Left renal pelvis (tissue), 4 donors: Measurements from ENCODE around the gene OVOL1. TPM values are rescaled to one million over a fixed set of nuclear protein-coding genes. Genes with fewer than 3 reads are reported as not detected.
"Not testable (repeated sequence)": the region's sequence is repeated elsewhere in the genome, so short reads cannot be mapped to it uniquely, and the experiment has no call there.

Experiments used
- DNase-seq, 4 donors: peaks; one replicate each; pipeline ENCODE4 v3.0.0-alpha.2; 2013; ENCODE audit warnings: low read depth in 4 of 4, low spot score in 3 of 4
- polyA plus RNA-seq, 4 donors: library from polyadenylated mRNA; unstranded; fragments of 120-200 nt; gene quantifications; one replicate each; pipeline ENCODE4 v1.2.1, GENCODE V29; 2013; ENCODE audit not compliant: insufficient read length in 4 of 4

OVOL1 gene
- polyA plus RNA-seq, 4 donors, result 0.23 to 15.9 (median 9.9) TPM

DNA sequence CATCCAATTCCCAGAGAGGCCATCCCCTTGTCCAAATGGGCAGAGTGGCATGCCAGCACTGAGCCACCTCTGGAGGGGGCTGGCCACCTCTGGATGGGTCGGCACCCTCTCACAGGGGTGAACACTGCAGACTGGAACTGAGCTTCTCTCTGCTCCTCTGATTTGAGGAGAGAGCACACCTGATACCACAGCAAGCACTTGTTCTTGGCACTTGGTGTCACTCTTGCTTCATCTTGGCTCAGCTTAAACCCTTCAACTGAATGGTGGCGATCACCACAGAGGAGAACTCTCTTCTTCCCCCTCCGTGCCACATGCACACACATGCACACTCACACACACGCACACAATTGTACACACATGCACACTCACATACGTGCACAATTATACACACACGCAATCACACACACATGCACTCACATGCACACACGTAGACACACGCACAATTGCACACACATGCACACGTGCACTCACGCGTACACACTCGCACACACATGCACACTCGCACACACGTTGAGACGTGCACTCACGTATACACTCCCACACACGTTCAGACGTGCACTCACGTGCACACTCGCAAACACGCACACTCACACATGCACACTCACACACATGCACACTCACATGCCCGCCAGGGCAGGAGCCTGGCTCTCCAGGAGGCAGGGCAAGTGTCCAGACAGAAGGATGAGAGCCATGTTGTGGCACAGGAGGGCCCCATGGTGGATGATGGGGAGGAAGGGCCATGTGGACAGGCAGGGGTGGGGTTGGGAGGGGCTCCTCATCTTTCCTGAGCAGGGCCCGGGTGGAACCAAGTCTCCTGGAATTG lies 23.4 kb downstream of the OVOL1 start:
- no peak for DNase-seq

DNA sequence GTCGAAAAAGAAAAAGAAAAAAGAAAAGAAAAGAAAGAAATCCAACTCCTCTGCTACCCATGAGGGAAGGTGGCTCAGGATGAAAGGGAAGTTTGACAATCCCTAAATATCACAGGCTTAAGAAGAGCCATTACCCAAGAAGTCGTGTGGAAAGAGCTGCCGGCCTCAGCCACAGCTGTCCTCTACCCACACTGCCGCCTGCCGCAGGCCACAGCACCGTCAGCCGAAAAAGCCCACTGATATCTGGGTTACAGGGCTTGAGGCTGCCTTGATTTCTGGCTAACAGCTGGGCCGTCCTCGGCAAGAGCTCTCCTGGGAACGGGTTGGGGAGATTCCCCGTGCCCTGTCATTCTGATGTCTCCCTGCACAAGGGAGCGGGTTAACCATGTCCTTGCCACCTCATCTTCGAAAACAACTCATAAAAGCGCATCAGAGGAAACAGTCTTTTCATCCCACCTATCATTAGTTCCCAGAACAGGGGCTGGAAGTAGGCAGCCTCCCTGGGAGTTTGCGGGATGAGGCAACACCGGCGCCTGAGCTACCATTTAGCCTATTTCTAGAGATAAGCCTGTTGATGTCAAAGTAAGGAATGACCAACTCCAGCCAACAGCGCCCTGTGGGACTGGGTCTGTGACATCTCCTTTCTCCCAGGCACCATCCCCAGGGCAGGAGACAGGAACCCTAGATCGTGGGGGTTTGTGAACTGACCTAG lies 25.1 kb downstream of the OVOL1 start:
- no peak for DNase-seq

DNA sequence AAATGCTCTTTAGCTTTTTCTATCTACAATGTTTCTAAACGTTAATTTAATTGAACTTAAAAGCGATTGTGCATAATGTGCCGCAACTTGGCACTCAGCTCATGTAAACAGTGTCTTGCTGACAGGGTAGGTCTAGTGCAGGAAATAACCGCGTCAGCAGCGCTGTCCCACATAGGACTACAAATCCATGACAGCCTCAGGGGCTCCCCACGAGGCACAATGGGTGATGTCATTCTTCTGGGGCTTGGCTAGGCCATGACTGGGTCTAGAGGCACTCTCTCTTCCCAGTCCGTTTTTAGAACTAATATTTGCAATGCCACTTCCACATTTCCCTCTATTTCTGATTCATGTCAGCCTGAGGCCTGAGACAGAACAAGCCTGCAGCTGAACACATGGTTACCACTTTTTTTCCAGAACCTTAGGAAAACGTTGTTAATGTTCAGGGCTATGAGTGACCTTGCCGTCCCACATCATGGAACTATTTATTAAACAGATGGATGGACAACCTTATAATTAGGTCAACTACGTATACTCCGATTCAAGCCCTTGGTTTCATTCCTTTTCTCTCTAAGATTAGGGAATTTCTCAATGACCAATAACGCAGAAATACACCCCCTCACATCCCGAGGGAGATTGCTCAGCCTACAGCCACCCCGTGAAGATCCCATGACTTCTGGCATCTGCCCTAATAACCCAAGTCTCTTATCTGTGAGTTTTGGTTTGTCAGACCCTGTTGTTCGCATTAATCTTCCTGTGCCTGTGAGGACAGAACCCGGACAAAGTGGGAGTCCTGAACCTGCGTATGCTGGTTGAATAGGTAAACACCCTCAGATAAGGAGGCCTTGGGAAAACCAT lies 27.5 kb downstream of the OVOL1 start:
- DNase-seq, result no peak

DNA sequence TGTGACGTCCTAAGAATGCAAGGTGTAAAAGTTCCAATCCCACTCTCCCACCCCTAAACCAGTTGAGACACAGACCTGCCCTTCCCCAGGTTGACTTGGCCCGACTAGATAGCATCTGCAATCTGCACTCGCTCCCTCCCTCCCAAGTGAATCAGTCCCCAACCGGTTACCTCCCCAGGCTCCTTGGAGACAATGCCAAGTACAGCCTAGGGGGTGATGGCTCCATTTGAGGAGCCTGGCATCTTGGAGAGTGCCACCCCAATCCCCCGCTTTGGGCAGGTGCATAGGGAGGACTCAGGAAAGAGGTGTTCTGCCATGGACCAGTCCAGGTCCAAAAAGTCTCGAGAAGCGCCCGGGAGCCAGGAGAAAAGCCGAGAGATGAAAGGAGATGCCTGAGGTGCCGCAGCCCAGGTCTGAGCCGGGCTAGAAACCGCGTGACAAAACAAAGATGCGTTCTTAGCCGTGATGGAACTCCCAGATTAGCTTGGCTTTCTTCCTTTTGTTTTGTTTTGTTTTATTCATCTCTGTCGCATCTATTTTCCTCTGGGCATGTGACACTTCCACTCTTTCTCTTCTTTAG lies 28.2 kb downstream of the OVOL1 start:
- DNase-seq, result no peak

DNA sequence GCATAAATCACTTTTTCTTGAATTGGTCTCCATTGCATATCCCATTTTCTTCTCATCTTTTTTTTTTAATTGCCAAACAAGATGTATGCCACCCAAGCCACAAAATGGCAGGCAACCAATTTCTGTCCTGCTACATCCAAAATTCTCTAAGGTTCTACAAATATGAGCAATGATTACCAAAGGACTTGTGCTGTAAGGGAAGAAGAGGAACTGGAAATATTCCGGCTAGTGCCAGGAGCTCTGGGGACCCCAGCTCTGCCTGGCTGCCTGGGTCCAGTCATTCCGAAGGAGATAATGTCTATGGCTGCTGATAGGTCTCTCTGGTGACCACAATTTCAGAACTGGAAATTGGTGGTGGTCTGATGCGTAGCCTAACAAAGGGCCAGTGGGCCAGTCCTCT lies 29.8 kb downstream of the OVOL1 start:
- no peak for DNase-seq

DNA sequence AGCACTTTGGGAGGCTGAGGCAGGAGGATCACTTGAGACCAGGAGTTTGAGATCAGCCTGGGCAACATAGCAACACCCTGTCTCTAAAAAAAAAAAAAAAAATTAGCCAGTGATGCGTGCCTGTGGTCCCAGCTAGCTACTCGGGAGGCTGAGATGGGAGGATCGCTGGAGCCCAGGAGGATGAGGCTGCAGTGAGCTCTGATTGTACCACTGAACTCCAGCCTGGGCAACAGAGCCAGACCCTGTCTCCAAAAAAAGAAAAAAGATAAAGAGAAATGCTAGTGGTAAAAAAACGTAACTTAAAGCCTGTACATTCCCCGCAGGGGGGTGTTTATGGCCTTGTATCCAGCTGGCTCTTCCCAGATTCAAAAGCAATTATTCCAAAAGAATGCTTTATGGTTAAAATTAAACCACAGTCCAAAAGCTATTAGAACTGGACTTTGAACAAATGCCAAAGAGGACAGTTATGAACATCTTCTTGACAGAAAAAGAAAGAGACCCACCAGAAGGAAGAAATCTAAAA lies 30.5 kb downstream of the OVOL1 start:
- peak in 2 of 4 donors; percentile 36 to 39 for DNase-seq

DNA sequence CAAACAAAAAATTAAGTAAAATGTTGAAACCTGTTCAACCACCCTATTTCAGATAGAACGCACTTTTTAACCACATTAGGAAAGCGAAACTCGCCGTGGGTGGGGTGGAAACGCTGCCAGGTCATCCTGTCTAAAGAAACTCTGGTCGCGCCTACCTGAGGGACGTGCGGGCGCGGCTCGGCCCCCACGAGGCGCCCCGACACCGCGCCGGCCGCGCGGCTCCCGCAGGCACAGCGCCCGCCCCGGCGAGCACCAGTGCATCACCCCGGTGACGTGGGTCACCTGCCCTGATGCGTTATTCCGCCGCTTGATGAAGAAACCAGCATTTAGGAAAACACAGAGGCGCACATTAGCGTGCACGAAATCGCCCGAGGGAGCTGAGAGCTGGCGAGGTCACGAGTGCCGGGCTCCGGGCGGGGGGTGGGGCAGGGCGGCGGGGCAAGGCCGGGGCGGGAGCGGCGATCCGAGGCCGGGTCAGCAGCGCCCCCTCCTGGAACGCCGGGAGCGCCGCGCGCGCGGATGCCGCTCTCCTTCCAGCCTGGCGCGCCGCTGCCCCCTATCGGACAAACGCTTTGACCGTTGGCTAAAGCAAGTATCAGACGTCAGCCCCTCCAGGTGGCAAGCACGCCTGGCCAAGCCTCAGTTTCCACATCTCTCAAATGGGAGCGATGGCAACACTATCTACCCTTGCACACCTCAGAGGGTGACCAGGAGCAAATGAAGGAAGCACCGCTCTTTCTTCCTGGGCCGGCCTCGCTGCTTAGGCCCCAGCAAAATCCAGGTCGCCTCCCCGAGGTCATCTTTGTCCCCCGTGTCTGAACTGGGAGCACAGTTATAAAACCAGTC lies 31.2 kb downstream of the OVOL1 start:
- DNase-seq, result peak; percentile 43 to 79 (median 76)

DNA sequence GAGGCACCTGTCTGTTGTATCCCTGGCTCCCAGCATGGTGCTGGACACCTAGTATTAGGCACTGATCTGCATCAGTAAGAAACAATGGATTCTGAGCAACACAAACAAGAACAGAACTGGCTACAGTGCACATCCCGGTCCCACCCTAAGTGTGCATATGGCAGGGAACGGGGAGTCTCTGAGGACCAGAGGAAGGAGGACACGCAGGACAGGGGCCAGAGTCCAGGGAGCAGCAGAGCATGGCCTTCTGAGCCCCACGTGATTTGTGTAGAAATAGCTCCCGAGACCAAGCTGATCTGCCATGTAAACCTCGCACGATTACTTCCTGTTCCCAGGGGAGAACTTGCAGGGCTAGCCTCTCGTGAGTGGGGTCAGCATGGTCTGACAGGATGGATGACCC lies 34.2 kb downstream of the OVOL1 start:
- DNase-seq, result no peak

DNA sequence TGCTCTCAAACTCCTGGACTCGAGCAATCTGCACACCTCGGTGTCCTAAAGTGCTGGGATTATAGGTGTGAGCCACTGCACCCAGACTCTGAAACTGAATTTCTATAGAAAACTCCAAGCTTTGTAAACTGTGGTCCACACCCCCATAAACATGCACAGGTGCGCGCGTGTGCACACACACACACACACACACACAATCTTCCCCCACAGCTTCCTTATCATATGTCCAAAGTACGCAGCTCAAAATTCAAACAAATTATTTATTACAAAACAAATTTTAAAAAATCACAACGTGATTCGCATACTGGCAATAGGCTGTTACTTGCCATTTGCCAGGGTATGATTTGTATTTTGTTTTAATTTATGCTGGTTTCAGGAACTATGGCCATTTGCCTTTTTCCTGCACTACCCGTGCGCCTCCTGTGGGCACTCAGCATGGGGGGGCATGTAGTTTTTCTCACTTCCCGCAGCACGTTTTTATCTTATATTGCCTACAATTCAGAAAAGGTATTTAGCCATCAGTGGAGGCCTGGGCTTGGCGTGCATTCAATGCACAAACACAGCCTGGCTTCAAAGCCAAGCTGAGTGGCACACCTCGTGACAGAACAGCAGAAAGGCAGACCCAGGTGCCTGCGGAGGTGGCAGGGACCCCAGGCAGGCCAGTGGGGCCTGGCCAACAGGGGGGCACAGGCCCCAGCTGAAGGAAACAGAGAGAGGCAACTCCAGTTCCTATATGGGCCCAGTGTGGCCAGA lies 36.1 kb downstream of the OVOL1 start:
- DNase-seq, result no peak

DNA sequence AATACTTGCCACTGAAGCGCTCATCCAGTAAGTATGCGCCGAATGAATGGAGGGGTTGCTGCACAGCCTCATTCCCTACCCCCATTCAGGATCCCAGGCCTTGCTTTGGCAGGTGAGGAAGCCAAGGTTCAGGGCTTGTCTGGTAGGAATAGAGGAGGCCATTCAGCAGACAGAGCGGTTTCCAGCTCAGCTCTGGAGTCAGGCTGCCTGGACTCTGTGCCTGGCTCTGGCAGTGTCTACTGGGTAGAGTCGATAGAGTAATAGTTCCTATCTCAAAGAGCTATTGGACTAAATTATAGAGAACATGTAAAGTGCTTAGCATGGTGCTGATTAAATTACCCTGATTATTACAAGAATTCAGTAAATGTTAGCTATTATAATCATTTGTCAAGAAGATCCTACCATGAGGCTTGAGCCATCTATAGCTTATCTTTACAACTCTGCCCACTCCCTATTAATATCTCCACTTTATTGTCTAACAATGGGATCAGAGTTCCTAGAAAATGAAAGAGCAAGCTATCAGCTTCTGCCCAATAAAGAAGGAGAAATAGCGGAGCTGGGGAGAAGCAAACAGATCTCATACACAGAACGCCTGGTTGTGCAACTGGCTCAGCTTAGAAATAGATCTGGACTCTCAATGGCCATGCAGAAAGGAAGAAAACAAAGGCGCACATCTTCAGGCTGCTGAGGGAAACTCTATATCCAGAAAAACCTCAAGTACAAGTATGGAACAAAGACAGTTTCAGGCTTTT lies 40.3 kb downstream of the OVOL1 start:
- no peak for DNase-seq

DNA sequence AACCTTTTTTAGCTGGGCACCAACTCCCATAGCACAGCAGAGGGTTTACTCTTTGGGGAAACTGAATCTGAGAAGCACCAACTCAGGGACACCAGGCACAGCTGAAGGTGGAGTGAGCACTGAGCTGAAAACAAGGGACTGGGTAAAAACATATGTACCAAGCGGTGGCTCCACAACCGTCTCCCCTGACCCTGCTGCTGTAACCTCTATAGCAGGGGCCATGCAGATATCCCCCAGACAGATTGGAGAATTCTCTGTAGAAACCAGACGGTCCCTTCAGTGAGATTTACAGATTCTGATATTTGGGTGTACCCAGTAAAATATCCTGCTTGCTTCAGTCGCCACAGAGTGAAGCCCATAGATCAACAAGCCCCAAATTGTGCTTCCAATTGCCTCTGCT lies 42.6 kb downstream of the OVOL1 start:
- DNase-seq, result no peak

DNA sequence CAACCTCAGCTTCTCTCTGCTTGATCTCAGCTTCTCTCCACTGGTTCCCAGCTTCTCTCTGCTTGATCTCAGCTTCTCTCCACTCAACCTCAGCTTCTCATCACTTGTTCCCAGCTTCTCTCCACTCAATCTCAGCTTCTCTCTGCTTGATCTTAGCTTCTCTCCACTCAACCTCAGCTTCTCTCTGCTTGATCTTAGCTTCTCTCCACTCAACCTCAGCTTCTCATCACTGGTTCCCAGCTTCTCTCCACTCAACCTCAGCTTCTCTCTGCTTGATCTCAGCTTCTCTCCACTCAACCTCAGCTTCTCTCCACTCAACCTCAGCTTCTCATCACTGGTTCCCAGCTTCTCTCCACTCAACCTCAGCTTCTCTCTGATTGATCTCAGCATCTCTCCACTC lies 45.4 kb downstream of the OVOL1 start:
- not testable (repeated sequence) for DNase-seq

DNA sequence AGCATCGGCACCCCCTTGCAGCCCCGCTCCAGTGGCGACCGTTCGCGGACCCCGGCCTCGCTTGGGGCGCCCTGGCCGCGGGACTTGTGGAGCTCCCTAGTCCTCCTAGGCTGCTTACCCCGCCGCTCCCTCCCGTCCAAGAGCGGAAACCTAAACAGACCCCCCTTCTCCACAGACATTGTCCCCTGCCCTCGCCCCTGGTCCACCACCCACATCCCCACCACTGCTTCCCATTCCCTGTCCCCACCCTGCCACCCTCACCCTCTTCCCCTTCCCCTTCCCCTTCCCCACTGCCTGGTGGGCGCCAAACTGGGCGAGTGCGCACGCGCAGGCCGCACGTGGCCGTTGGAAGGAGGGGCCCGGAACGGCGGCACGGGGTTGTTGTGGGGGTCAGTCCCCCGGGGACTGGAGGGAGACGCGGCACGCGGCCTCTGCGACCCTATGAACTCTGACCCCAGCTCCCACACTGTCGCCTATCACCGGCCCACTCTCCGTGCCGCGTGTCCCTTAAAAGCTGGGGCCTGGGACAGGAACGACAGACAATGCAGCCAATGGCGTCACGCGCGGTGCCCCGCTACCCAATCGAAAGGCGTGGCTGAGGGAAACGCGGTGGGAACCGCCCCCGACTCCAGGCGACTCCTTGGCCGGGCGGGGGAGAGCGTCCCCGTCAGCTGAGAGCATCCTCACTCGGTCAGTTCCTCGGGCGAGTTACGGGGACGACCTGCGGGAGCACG lies 46.6 kb downstream of the OVOL1 start, which contains the start of gene SNX32:
TSS of gene SNX32 (plus strand) at position 667 of the 734 bp plus-strand sequence. CDS start 103 bp downstream, outside the sequence.
- DNase-seq, result peak; percentile 85 to 89 (median 87)

DNA sequence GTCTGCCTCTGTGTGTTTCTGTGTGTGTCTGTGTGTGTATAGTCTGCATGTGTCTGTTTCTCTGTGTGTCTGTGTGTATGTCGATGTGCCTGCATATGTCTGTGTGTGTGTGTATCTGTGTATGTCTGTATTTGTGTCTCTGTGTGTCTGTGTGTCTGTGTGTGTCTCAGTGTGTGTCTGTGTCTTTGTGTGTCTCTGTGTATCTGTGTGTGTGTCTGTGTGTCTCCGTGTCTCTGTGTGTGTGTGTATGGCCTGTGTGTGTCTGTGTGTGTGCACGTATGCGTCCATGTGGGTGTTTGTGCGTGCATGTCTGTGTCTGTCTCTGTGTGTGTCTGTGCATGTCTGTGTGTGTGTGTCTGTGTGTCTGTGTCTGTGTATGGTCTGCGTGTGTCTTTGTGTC lies 47.3 kb downstream of the OVOL1 start:
- DNase-seq, result no peak

DNA sequence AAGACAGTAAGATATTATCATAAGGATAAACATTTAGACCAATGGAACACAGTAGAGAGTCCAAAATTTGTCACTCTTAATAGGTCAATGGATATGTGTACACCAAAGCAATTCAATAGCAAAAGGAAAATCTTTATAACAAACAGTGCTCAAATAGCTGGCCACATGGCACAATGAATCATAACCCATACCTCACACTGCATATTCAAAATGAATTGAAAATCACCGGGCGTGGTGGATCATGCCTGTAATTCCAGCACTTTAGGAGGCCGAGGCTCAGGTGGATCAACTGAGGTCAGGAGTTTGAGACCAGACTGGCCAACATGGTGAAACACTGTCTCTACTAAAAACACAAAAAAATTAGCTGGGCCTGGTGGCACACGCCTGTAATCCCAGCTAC lies 55.3 kb downstream of the OVOL1 start:
- no peak for DNase-seq

DNA sequence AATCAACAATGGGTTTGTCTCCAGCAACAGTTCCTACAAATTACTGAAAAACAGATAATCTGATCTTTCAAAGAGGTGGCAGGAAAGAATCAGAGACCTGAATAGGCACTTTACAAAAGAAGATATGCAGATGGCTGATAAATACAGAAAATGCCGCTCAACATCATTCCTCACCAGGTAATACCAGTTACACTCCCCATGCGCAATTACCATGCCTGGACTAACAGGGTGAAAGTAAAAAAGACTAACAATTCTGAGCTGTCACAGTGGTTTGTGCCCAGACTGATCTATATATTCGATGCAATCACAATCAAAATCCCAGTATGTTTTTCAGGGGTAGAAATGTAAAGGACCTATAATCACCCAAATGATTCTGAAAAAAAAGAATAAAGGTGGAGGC lies 56.9 kb downstream of the OVOL1 start:
- no peak for DNase-seq

DNA sequence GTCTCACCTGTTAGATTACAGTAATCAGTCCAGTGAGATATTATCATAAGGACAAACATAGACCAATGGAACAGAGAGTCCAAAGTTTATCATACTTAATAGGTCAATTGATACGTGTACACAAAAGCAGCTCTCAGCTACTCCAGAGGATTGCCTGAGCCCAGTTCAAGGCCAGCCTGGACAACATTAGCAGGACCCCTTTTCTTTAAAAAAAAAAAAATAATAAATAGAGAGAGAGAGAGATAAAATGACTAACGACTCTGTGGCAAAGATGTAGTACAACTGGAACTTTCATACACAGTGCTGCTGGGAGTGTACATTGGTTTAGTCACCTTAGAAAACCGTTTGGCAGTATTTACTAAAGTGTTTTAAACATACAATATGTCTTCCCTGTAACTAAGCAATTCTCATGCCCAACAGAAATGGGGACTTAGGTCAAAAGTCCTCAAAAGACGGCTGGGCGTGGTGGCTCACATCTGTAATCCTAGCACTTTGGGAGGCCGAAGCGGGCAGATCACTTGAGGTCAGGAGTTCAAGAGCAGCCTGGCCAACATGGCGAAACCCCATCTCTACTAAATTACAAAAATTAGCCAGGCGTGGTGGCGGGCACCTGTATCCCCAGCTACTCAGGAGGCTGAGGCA lies 57.5 kb downstream of the OVOL1 start:
- DNase-seq, result no peak
